HepG2 (cell line): ENCODE results near the gene COASY. TPM values are rescaled to one million over a fixed set of nuclear protein-coding genes. Genes with fewer than 3 reads are reported as not detected.

Experiments used
- AFF4 ChIP-seq: sonication (generic); formaldehyde crosslinking; IDR thresholded peaks from 2 replicates; pipeline ENCODE4 v1.4.0; 2020; ENCODE audit warnings: missing genetic modification reagents
- BCLAF1 ChIP-seq: fragments of 450-650 bp; IDR thresholded peaks from 2 replicates; pipeline ENCODE4 v1.6.1; 2017; ENCODE audit warnings: mild to moderate bottlenecking
- CEBPZ ChIP-seq: IDR thresholded peaks from 2 replicates; pipeline ENCODE4 v1.6.1; 2012; ENCODE audit warnings: low read length, improper control_type of control experiment
- ELF3 ChIP-seq: IDR thresholded peaks from 2 replicates; pipeline ENCODE4 v1.6.1; 2016; ENCODE audit warnings: missing genetic modification reagents, missing compliant biosample characterization
- HES4 ChIP-seq: sonication (generic); formaldehyde crosslinking; IDR thresholded peaks from 2 replicates; pipeline ENCODE4 v1.9.0; 2021; ENCODE audit warnings: mild to moderate bottlenecking, missing genetic modification reagents, borderline replicate concordance
- HMG20B ChIP-seq: conservative IDR thresholded peaks from 2 replicates; pipeline ENCODE4 v1.6.1; 2016; ENCODE audit warnings: missing genetic modification reagents, missing compliant biosample characterization
- MYPOP ChIP-seq: sonication (generic); formaldehyde crosslinking; IDR thresholded peaks from 2 replicates; pipeline ENCODE4 v1.8.1; 2023; ENCODE audit warnings: mild to moderate bottlenecking, moderate library complexity, missing genetic modification reagents
- MZF1 ChIP-seq: sonication (generic); formaldehyde crosslinking; IDR thresholded peaks from 2 replicates; pipeline ENCODE4 v1.8.1; 2023; ENCODE audit warnings: mild to moderate bottlenecking, missing genetic modification reagents, borderline replicate concordance
- ZMYM3 ChIP-seq: sonication (generic); formaldehyde crosslinking; IDR thresholded peaks from 2 replicates; pipeline ENCODE4 v1.5.1; 2020; ENCODE audit warnings: mild to moderate bottlenecking, missing genetic modification reagents
- ZNF441 ChIP-seq: sonication (generic); formaldehyde crosslinking; IDR thresholded peaks from 2 replicates; pipeline ENCODE4 v1.7.0; 2021; ENCODE audit warnings: missing genetic modification reagents, borderline replicate concordance
- ZNF629 ChIP-seq: sonication (generic); formaldehyde crosslinking; conservative IDR thresholded peaks from 2 replicates; pipeline ENCODE4 v1.5.0; 2020; ENCODE audit warnings: missing genetic modification reagents
- ZNF652 ChIP-seq: IDR thresholded peaks from 2 replicates; pipeline ENCODE4 v1.6.1; 2016; ENCODE audit warnings: low read depth, borderline replicate concordance
- polyA plus RNA-seq, 8 experiments: library from polyadenylated mRNA; depleted of rRNA in 3 of 8; stranded (reverse) in 7 of 8; unstranded in 1 of 8; fragments of >200 nt; fragmentation: Illumina TruSeq in 4 of 8; extraction: Trizol in 4 of 8; gene quantifications; 2 replicates each; pipeline versions ENCODE4 v1.2.1 to v1.2.3, GENCODE V29; 2011 to 2016; ENCODE audit warnings: low read depth in 4 of 8, missing spikeins in 1 of 8, mixed read lengths in 1 of 8; ENCODE audit not compliant: insufficient read depth in 1 of 8
- total RNA-seq, 5 experiments: library from RNA; depleted of rRNA; stranded (reverse); fragments of >200 nt; fragmentation: Illumina TruSeq; extraction: Trizol; gene quantifications; 2 replicates each; pipeline ENCODE4 v1.2.3, GENCODE V29; 2016; ENCODE audit warnings: low read depth in 1 of 5
- TF ChIP-seq, protein P1 (sequence below): sonication (generic); formaldehyde crosslinking; IDR thresholded peaks from 2 replicates; pipeline ENCODE4 v1.5.0; 2020; ENCODE audit warnings: missing genetic modification reagents
- TF ChIP-seq, protein P2 (sequence below): sonication (generic); formaldehyde crosslinking; IDR thresholded peaks from 2 replicates; pipeline ENCODE4 v1.4.0; 2020; ENCODE audit warnings: missing genetic modification reagents

COASY gene
- total and polyA plus RNA-seq, 2 of the 13 experiments (the other 11 are each of a cell fraction or from before 2014, with no cell fraction given), result 90.7 to 125 TPM

DNA sequence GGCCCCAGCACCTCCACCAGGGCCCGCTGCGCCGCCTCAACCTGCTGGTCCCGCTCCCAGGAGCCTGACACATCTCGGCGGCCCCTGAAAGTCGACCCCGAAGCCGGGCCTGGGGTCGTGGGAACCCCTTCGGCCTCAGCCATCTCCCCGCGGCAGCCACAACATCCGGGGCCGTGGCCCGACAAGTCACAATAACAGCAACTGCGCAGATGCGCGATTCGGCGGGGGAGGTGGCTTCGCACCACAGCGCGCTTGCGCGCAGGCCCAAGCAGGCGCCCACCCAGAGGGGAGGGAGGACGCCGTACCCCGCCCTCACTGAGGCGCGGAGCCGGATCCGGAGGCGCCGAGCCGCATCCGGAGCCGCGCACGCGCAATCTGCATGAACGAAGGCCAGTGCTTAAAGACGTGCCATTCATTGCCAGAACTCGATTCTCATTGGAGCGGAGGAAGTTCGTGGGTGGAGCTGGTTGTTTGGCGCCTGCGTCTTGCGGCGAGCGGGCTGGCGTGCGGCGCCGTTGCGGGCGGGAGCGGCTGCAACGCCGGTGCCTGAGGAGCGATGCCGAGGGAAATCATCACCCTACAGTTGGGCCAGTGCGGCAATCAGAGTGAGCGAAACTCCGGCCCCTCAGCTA lies 47.4 kb downstream of the COASY start, which contains the start of the genes RETREG3 and TUBG1 (continued):
- TF ChIP-seq AFF4 (CRISPR knock-in tag) (no peak; the same call in 1 of the 2 replicates), ZNF652 (no peak), HMG20B (CRISPR knock-in tag) (0 out of 2 replicates have a peak, but pooled peaks have one; percentile 35), MZF1 (CRISPR knock-in tag) (no peak), ZMYM3 (CRISPR knock-in tag) (no peak), MYPOP (CRISPR knock-in tag) (peak; percentile 95), ELF3 (CRISPR knock-in tag) (no peak; the same call in 1 of the 2 replicates), CEBPZ (no peak), BCLAF1 (no peak), ZNF629 (CRISPR knock-in tag) (peak; percentile 37; the same call in 1 of the 2 replicates), HES4 (CRISPR knock-in tag) (no peak), ZNF441 (CRISPR knock-in tag) (peak; percentile 71; the same call in 1 of the 2 replicates)
- TF ChIP-seq, protein P1, sequence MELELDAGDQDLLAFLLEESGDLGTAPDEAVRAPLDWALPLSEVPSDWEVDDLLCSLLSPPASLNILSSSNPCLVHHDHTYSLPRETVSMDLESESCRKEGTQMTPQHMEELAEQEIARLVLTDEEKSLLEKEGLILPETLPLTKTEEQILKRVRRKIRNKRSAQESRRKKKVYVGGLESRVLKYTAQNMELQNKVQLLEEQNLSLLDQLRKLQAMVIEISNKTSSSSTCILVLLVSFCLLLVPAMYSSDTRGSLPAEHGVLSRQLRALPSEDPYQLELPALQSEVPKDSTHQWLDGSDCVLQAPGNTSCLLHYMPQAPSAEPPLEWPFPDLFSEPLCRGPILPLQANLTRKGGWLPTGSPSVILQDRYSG, result peak; percentile 84; the same call in 1 of the 2 replicates
- TF ChIP-seq, protein P2, sequence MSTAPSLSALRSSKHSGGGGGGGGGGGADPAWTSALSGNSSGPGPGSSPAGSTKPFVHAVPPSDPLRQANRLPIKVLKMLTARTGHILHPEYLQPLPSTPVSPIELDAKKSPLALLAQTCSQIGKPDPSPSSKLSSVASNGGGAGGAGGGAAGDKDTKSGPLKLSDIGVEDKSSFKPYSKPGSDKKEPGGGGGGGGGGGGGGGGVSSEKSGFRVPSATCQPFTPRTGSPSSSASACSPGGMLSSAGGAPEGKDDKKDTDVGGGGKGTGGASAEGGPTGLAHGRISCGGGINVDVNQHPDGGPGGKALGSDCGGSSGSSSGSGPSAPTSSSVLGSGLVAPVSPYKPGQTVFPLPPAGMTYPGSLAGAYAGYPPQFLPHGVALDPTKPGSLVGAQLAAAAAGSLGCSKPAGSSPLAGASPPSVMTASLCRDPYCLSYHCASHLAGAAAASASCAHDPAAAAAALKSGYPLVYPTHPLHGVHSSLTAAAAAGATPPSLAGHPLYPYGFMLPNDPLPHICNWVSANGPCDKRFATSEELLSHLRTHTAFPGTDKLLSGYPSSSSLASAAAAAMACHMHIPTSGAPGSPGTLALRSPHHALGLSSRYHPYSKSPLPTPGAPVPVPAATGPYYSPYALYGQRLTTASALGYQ (CRISPR knock-in tag), result peak; percentile 83
